ENCODE data around the gene APPBP2.

- TF ChIP-seq, protein P1, sequence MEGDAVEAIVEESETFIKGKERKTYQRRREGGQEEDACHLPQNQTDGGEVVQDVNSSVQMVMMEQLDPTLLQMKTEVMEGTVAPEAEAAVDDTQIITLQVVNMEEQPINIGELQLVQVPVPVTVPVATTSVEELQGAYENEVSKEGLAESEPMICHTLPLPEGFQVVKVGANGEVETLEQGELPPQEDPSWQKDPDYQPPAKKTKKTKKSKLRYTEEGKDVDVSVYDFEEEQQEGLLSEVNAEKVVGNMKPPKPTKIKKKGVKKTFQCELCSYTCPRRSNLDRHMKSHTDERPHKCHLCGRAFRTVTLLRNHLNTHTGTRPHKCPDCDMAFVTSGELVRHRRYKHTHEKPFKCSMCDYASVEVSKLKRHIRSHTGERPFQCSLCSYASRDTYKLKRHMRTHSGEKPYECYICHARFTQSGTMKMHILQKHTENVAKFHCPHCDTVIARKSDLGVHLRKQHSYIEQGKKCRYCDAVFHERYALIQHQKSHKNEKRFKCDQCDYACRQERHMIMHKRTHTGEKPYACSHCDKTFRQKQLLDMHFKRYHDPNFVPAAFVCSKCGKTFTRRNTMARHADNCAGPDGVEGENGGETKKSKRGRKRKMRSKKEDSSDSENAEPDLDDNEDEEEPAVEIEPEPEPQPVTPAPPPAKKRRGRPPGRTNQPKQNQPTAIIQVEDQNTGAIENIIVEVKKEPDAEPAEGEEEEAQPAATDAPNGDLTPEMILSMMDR (optimal IDR thresholded peaks at IDR 0.05 in 1 of 3, IDR thresholded peaks at IDR 0.05 in 1 of 3, conservative IDR thresholded peaks at IDR 0.05 in 1 of 3; ENCODE audit: extremely low read depth in 1 of 3, insufficient read depth in 2 of 3, low read length in 3 of 3): no peak
- no peak for TF ChIP-seq EZH2 (IDR thresholded peaks at IDR 0.05; ENCODE audit: low read length)
Measured at GRCh38 chr17:60442271-60443173, 83.5 kb downstream of the APPBP2 start.

Data from keratinocyte (primary cell).